ENCODE results near the gene KLHL24.

DNA sequence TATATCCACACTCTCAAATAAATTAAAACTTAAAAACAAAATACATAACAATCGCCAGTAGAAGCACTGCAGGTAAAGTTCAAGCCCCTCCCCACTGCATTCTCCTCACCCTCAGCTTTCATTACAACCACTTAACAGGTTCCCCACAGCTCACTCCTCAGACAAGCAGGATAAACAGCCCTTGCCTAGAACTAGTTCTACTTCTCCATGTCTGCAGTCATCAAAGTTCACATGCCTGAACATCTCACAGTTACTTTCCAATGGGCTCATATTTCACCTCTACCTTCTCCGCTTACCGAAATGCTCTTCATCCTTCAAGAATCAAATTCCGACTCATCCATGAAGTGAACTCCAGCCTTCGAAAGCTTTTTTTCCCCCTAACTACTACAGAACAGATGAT is 66.3 kb downstream of the KLHL24 start:
- TF ChIP-seq POLR2A (IDR thresholded peaks at IDR 0.05; ENCODE audit: low read length) (no peak), GATA1 (IDR thresholded peaks at IDR 0.05; ENCODE audit: low read depth, low read length) (no peak)
